GM18505 (cell line): ENCODE results near the gene DOC2B.
A peak's percentile ranks its signal among the peaks of the same experiment; 100 is the strongest.
"Not testable (repeated sequence)": the region's sequence is repeated elsewhere in the genome, so short reads cannot be mapped to it uniquely, and the experiment has no call there.

Experiments
- ATAC-seq: cut with Tn5 transposase; IDR thresholded peaks from one replicate; pipeline ENCODE4 v1.9.1; 2021; ENCODE audit not compliant: unreplicated experiment
- POLR2A ChIP-seq: IDR thresholded peaks from 4 replicates; pipeline ENCODE4 v1.6.1; 2011; ENCODE audit warnings: borderline replicate concordance; ENCODE audit not compliant: insufficient read depth, insufficient read length; ENCODE audit errors: extremely low read depth

DOC2B gene

GRCh38 chr17:144936-145670 is 36.3 kb downstream of the DOC2B start:
- ATAC-seq: no peak

GRCh38 chr17:143785-144281 is 37.6 kb downstream of the DOC2B start:
- TF ChIP-seq POLR2A: no peak

More at GRCh38 chr17:144936-145670, 36.3 kb downstream of the DOC2B start:
- TF ChIP-seq POLR2A: no peak

DNA sequence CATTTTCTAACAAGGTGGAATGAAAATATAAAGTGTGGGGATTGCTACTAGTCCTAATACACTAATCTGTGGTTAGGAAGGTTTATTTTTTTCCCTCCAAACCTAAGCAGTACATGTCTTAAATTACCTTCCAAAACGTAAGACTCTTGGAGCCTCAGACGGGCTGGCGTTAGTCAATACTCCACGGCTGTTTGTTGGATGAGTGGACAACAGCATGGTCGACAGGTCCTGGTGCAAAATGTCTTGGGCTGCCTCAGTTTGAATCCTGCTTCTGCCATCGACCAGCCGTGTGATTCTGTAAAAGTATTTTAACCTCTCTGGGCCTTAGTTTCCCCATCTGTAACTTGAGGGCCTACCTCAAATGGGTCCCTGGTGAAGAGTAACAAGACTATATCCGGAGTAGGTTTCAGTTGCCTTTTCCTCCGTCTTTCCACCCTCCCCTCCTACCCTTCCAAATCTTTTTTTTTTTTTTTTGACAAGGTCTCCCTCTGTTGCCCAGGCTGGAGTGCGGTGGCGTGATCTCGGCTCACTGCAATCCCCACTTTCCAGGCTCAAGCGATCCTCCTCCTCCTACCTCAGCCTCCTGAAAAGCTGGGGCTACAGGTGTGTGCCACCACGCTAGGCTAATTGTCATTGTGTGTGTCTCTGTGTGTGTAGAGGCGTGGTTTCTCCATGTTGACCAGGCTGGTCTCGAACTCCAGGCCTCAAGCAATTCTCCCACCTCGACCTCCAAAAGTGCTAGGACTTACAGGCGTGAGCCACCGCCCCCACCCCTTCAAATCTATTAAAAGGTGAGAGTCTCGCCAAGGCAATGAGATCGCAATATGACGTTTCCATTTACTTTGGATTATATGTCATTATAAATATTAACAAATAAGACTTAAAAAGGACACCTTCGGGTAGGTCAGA is 38.3 kb downstream of the DOC2B start:
- no peak for ATAC-seq
- no peak for TF ChIP-seq POLR2A

More at GRCh38 chr17:143785-144281, 37.6 kb downstream of the DOC2B start:
- no peak for ATAC-seq

DNA sequence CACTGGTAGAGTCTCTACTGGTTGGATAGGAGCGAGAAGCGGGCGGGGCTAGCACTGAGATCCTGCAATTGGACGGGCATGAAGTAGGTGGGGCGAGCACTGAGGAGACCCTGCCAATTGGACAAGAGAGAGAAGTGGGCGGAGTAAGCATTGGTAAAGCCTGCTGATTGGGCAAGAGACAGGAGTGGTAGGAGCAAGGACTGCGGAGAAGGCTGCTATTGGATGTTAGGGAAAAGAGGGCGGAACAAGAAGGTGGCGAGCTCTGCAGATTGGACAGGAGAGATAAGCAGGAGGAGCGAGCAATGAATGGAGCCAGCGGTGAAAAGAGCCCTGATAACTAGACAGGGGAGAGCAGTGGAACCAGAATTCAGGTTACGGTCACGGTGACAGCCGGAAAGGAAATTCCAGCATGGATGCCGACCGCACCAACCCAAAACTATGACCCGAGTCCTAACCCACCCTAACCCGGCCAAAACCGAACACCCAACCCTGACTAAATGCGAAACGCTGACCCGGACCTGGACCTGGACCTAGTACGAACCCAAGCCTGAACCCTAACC is 39.3 kb downstream of the DOC2B start:
- no peak for TF ChIP-seq POLR2A
- ATAC-seq: no peak

GRCh38 chr17:139401-140205 is 41.8 kb downstream of the DOC2B start:
- ATAC-seq: not testable (repeated sequence)

- ATAC-seq: not testable (repeated sequence)
These were observed 44.2 kb downstream of the DOC2B start, which contains the start of gene SCGB1C2 for GRCh38 chr17:137166-137807. TSS of gene SCGB1C2 (plus strand) at chr17:137569. CDS start at chr17:137591, 22 bp downstream.

- ATAC-seq: not testable (repeated sequence)
These were observed 44.9 kb downstream of the DOC2B start for GRCh38 chr17:136531-136930.

DNA sequence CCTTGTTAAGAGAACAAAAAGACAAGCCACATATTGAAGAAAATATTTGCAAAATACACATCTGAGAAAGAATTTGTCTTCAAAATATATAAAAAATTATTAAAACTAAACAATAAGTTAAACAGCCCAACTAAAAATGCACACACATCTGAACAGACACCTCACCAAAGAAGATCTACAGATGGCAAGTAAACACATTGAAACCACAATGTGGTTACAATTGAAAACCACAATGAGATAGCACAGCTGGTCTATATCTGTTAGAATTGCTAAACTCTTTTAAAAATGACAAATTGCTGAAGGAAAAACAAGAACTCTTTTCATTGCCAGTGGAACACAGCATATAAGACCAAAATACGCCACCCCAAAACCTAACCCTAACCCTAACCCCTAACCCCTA is 45.6 kb downstream of the DOC2B start:
- ATAC-seq: not testable (repeated sequence)

- not testable (repeated sequence) for ATAC-seq
These were observed 46.4 kb downstream of the DOC2B start for GRCh38 chr17:135022-135421.

GRCh38 chr17:134332-134785 is 47.1 kb downstream of the DOC2B start:
- ATAC-seq: peak; percentile 83

GRCh38 chr17:133932-134331 is 47.5 kb downstream of the DOC2B start:
- ATAC-seq: not testable (repeated sequence)

GRCh38 chr17:118339-118917 is 63.0 kb downstream of the DOC2B start:
- not testable (repeated sequence) for ATAC-seq

- not testable (repeated sequence) for ATAC-seq
These were observed 68.3 kb downstream of the DOC2B start for GRCh38 chr17:113111-113510.
